GM12872 (cell line): Measurements from ENCODE around the gene SEL1L2.
A peak's percentile ranks its signal among the peaks of the same experiment; 100 is the strongest.

Experiments
- CTCF ChIP-seq: IDR thresholded peaks from 3 replicates; pipeline ENCODE4 v1.5.1; 2011; ENCODE audit warnings: low read depth, mild to moderate bottlenecking, low read length, moderate library complexity; ENCODE audit not compliant: insufficient read depth

The SEL1L2 gene

GRCh38 chr20:13953227-13953626 lies 37.2 kb downstream of the SEL1L2 start:
- peak; percentile 35; the same call in 2 of the 3 replicates for TF ChIP-seq CTCF

GRCh38 chr20:13947719-13948118 lies 42.7 kb downstream of the SEL1L2 start:
- no peak for TF ChIP-seq CTCF

- TF ChIP-seq CTCF, result no peak
These were observed 49.4 kb downstream of the SEL1L2 start for GRCh38 chr20:13941031-13941430.

- no peak for TF ChIP-seq CTCF
These were observed 53.4 kb downstream of the SEL1L2 start for GRCh38 chr20:13936781-13937576.

GRCh38 chr20:13934992-13935894 lies 55.2 kb downstream of the SEL1L2 start:
- no peak for TF ChIP-seq CTCF

GRCh38 chr20:13930281-13930680 lies 60.1 kb downstream of the SEL1L2 start:
- TF ChIP-seq CTCF, result no peak

GRCh38 chr20:13929836-13930235 lies 60.6 kb downstream of the SEL1L2 start:
- no peak for TF ChIP-seq CTCF
